MCF 10A (cell line): ENCODE results near the gene UBE2I. TPM values are rescaled to one million over a fixed set of nuclear protein-coding genes. Genes with fewer than 3 reads are reported as not detected.

Experiments used
- BruUV-seq: library from RNA; stranded (reverse); fragments of 400-500 nt; replicated peaks from 2 replicates; lab custom pipeline; 2021; lab: Mats Ljungman, UMichigan
- CTCF ChIA-PET: fragments of 300-600 bp; sonication (Branson Sonifier 250); formaldehyde crosslinking; extraction: SDS; loops from one replicate; lab custom pipeline; 2021; ENCODE audit warnings: antibody characterized with exemption, inconsistent platforms; lab: Yijun Ruan, JAX
- POLR2A ChIA-PET: fragments of 300-600, 350-650 bp; sonication (Branson Sonifier 250); formaldehyde crosslinking; extraction: SDS; loops from one replicate; lab custom pipeline; 2020; ENCODE audit warnings: antibody characterized with exemption, inconsistent platforms; lab: Yijun Ruan, JAX
- DNase-seq: peaks from one replicate; pipeline ENCODE4 v3.0.0-alpha.2; 2018; ENCODE audit not compliant: unreplicated experiment
- H3K27ac Mint-ChIP-seq: one replicate; pipeline ENCODE4 v1.8.0; 2022; ENCODE audit warnings: mild to moderate bottlenecking, low read depth, mixed read lengths; ENCODE audit not compliant: unreplicated experiment
- H3K27me3 Mint-ChIP-seq: one replicate; pipeline ENCODE4 v1.8.0; 2022; ENCODE audit warnings: mixed read lengths; ENCODE audit not compliant: insufficient read depth, unreplicated experiment
- H3K36me3 Mint-ChIP-seq: one replicate; pipeline ENCODE4 v1.8.0; 2022; ENCODE audit warnings: mild to moderate bottlenecking, moderate library complexity, mixed read lengths; ENCODE audit not compliant: insufficient read depth, unreplicated experiment
- H3K4me1 Mint-ChIP-seq: one replicate; pipeline ENCODE4 v1.8.0; 2022; ENCODE audit warnings: mixed read lengths; ENCODE audit not compliant: insufficient read depth, unreplicated experiment
- H3K4me3 Mint-ChIP-seq: one replicate; pipeline ENCODE4 v1.8.0; 2022; ENCODE audit warnings: mild to moderate bottlenecking, moderate library complexity, mixed read lengths; ENCODE audit not compliant: unreplicated experiment
- H3K9me3 Mint-ChIP-seq: one replicate; pipeline ENCODE4 v1.8.0; 2022; ENCODE audit warnings: mixed read lengths; ENCODE audit not compliant: unreplicated experiment
- CTCF ChIP-seq: fragments of 200-600 bp; IDR thresholded peaks from one replicate; pipeline ENCODE4 v1.8.0; 2022; ENCODE audit warnings: antibody characterized with exemption, mild to moderate bottlenecking; ENCODE audit not compliant: unreplicated experiment
- intact Hi-C: fragments of 100-400 bp; cut with micrococcal nuclease; formaldehyde crosslinking; loops from 2 replicates; pipeline ENCODE4 v1.14.1; 2022
- total RNA-seq: library from RNA; stranded (reverse); gene quantifications from 2 replicates; pipeline ENCODE4 v1.2.3, GENCODE V29; 2022

UBE2I gene
- total RNA-seq, 1 experiment from 2014 or later = 163 TPM

GRCh38 chr16:1316033-1316405 is 6.6 kb downstream of the UBE2I start:
- H3K27ac Mint-ChIP-seq = no peak overlapping the region
- no peak for DNase-seq
- H3K4me3 Mint-ChIP-seq = no peak overlapping the region
- H3K27me3 Mint-ChIP-seq = no peaks in the 10 kb centered on the region
- TF ChIP-seq CTCF = no peak
- H3K36me3 Mint-ChIP-seq = peaks cover 68% of the 10 kb centered on the region
- BruUV-seq = no TSS peak
- ChIA-PET CTCF (interaction anchor here (0.6 kb wide), 2 partner anchors 14 to 662 kb away, joined by 3 to 4 read pairs; no protein-coding TSS in a partner anchor), POLR2A (interaction anchor here (0.5 to 0.7 kb wide), 2 partner anchors 279 to 531 kb away, joined by 3 to 5 read pairs; no protein-coding TSS in a partner anchor)
- intact Hi-C loops = no loop called here
- H3K4me1 Mint-ChIP-seq = peaks cover 3% of the 10 kb centered on the region
- no peaks in the 10 kb centered on the region for H3K9me3 Mint-ChIP-seq

GRCh38 chr16:1317479-1318267 is 8.2 kb downstream of the UBE2I start:
- Mint-ChIP-seq H3K36me3 (peaks cover 84% of the 10 kb centered on the region), H3K27me3 (no peaks in the 10 kb centered on the region), H3K4me3 (no peak overlapping the region), H3K9me3 (no peaks in the 10 kb centered on the region), H3K4me1 (no peaks in the 10 kb centered on the region), H3K27ac (no peak overlapping the region)
- CTCF ChIA-PET = no interaction called here
- POLR2A ChIA-PET = interaction anchor here (1.5 kb wide), 1 partner anchor 26 kb away, joined by 3 read pairs; no protein-coding TSS in a partner anchor
- no TSS peak for BruUV-seq
- TF ChIP-seq CTCF = no peak
- no peak for DNase-seq
- intact Hi-C loops = no loop called here

- Mint-ChIP-seq H3K36me3 (peaks cover 87% of the 10 kb centered on the region), H3K9me3 (no peaks in the 10 kb centered on the region), H3K27me3 (no peaks in the 10 kb centered on the region), H3K27ac (no peak overlapping the region), H3K4me1 (no peaks in the 10 kb centered on the region), H3K4me3 (no peak overlapping the region)
- DNase-seq = no peak
- intact Hi-C loops = no loop called here
- no TSS peak for BruUV-seq
- ChIA-PET CTCF (no interaction called here), POLR2A (interaction anchor here (1.5 kb wide), 1 partner anchor 25 kb away, joined by 3 read pairs; no protein-coding TSS in a partner anchor)
- no peak for TF ChIP-seq CTCF
Observed at GRCh38 chr16:1318268-1318545, 8.8 kb downstream of the UBE2I start.

GRCh38 chr16:1319041-1319440 is 9.6 kb downstream of the UBE2I start:
- ChIA-PET POLR2A (no interaction called here), CTCF (interaction anchor here (0.6 kb wide), 1 partner anchor 463 kb away, joined by 4 read pairs; the partner anchor contains the start of gene SPSB3)
- no TSS peak for BruUV-seq
- H3K27me3 Mint-ChIP-seq = no peaks in the 10 kb centered on the region
- H3K4me3 Mint-ChIP-seq = no peak overlapping the region
- H3K9me3 Mint-ChIP-seq = no peaks in the 10 kb centered on the region
- no peak for TF ChIP-seq CTCF
- intact Hi-C loops = no loop called here
- H3K4me1 Mint-ChIP-seq = no peaks in the 10 kb centered on the region
- peaks cover 93% of the 10 kb centered on the region for H3K36me3 Mint-ChIP-seq
- H3K27ac Mint-ChIP-seq = no peak overlapping the region
- no peak for DNase-seq
